HG03520 (cell line): ENCODE measurements around the gene RIC8A.
"Not testable (repeated sequence)": the region's sequence is repeated elsewhere in the genome, so short reads cannot be mapped to it uniquely, and the experiment has no call there.

Experiments
- ATAC-seq: cut with Tn5 transposase; IDR thresholded peaks from one replicate; pipeline ENCODE4 v1.9.1; 2021; ENCODE audit warnings: mild to moderate bottlenecking, moderate library complexity; ENCODE audit not compliant: unreplicated experiment

Gene RIC8A

GRCh38 chr11:207208-207862, at the start of gene RIC8A, which contains the start of gene BET1L:
TSS of gene RIC8A (plus strand) at chr11:207708. CDS start at chr11:208855, 1,147 bp downstream.
TSS of gene BET1L (minus strand) at chr11:207399. CDS start at chr11:207321, 78 bp downstream.
- peak; percentile 76 for ATAC-seq

DNA sequence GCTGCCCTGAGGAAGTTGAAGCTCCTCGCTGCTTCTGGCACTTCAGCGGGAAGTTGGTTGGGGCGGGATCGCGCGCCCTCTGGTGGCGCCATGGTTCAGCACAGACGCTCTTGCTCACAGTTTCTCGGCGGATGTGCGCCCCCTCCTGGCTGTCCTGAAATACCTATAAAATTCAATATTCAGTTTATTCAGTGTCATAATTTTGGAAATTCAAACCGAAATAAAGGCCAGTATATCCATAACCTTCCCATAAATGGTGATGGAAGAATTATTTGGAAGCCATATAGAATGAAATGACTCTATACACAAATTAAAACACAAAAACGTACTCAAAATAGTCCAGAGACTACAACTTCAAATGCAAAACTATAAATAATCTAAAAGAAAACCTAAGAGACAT, 27.3 kb upstream of the RIC8A start:
- not testable (repeated sequence) for ATAC-seq

- not testable (repeated sequence) for ATAC-seq
These were observed 18.2 kb upstream of the RIC8A start for GRCh38 chr11:189200-189783.

- ATAC-seq = peak; percentile 70
These were observed 17.6 kb upstream of the RIC8A start for GRCh38 chr11:189843-190311.

DNA sequence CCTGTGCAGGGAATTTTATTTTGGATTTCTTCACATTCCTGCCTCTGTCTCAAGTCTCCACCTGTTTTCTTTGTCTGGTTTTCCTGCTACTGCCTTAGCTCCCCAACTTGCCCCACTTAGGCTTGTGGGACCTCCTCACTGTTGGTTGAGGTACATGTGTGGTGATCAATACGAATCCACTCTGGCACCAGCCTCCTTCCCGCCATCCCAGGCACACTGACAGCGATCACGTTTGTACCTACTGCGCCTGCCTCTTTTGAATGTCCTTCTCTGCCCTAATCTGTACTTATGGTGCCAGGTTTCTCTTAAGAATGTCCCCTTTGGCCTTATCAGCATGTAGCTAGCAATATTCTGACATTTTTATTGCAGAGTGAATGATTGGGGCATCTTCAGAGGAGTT, 17.0 kb upstream of the RIC8A start:
- not testable (repeated sequence) for ATAC-seq

- peak; percentile 55 for ATAC-seq
These were observed 15.7 kb upstream of the RIC8A start for GRCh38 chr11:191490-192478.

DNA sequence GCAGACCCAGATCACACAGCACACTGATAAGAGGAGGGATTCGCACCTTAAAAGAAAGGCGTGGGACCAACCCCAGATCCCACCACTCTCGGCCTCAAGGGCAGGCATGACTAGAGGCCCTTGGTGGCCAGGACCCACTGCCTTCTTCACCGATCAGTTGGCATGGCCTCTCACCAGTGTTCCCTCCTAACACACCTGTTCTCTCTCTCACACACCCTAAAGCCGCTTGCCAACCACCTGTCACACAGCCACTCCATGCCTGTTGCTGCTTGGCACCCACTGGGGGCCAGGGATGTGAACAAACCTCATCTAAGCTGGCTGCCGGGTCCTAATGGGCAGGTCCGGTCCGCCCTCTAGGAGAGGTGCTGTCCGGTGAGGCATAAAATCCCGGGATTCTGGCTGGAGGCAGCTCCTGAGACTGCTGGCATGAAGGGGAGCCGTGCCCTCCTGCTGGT, 14.8 kb upstream of the RIC8A start, which contains the start of gene SCGB1C1:
TSS of gene SCGB1C1 (plus strand) at position 405 of the 455 bp plus-strand sequence. CDS start at position 427, 22 bp downstream.
- ATAC-seq = not testable (repeated sequence)

DNA sequence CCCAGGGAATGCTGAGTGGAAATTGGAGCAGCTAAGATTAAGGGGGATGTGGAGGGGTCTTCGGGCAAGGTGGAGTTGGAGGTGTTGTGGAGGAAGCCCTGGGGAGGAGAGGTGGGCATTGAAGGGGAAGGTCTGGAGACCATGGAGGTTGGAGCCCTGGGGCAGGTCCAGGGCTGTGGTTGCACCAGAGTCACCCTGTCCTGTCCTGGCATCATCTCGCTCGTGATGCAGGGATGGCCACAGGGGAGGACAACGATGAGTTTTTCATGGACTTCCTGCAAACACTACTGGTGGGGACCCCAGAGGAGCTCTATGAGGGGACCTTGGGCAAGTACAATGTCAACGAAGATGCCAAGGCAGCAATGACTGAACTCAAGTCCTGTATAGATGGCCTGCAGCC, 14.0 kb upstream of the RIC8A start:
- ATAC-seq = not testable (repeated sequence)

GRCh38 chr11:196786-197731, 10.4 kb upstream of the RIC8A start:
- no peak for ATAC-seq

DNA sequence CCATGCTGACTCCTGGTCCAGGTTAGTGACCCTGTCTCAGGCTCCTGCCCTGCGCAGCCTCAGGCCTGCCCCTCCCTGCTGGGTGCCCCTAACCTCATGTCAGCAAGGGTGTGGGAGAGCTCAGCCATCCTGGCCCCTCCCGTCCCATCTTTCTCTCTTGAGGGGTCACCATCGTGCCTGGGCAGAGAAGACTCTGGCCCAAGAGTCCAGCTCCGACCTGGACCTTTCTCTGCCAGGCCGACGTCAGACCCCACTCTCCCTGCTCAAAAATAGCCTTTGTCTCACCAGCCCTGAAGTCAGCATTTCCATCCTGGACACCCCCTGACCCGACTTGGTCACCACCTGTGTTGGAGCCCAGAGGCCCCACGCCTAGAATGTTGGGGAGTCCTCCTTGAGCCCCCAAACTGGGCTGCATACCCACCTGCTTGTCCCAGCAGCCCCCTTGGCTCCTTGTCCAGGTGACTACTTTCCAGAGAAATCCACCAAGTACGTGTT, 9.7 kb upstream of the RIC8A start:
- no peak for ATAC-seq

DNA sequence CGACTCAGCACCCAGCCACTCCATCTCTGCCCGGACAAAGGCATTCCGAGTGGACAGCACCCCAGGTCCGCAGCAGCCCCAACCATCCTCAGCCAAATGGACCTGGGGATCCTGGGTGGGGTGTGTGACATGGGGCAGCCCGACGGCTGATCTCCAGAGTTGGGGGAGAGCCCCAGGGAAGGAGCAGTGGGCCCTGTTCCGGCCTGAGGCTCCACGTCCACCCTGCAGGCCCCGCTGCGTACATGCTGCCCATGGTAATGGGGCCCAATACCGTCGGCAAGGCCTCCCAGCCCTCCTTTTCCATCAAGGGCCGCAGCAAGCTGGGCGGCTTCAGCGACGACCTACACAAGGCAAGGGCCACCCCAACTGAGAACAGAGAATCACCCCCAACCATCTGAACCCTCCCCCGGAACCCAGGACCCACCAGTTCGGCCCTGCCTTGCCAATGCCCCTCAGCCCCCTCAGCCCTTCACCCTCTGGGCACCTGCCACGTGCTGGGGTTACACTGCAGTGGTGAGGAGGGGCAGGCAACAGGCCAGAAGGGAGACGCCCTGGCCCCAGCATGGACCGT, 9.2 kb upstream of the RIC8A start:
- no peak for ATAC-seq

DNA sequence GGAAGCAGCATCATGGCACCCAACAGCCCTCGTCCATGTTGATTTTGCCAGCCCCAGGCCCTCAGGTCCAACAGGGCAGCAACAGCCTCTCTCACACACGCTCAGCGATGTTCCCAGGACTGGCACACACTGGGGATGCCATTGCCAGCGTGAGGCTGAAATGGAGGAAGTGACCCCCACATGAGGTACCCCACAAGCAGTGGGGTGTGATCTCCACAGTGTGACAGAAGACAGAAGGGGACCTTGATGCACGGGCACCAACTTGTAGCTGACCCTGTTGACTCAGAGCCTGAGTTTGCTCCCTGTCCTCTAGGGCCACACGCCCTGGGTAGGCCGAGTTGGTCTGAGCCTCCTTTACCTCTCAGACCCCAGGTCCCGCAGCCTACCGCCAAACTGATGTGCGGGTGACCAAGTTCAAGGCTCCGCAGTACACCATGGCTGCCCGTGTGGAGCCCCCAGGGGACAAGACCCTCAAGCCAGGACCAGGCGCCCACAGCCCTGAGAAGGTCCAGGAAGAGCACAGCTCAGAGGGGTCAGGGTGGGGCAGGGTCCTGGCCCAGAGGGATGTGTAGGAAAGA, 8.4 kb upstream of the RIC8A start:
- no peak for ATAC-seq

DNA sequence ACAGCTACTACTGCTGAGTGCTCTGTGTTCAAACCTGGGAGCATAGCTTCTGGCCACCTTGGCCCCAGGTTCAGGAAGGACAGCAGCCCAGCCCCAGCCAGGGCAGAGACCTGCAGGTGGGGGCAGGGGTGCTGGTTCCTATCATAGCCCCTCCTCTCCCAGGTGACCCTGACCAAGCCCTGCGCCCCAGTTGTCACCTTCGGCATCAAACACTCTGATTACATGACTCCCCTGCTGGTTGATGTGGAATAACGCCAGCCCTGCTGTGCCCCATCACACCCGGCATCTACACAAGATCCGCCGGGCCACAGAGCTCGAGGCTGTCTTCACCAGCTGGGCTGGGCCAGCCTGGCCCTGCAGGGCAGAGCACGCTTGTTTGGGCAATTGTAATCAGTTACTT, 7.7 kb upstream of the RIC8A start:
- ATAC-seq = no peak

GRCh38 chr11:200224-201003, 7.1 kb upstream of the RIC8A start:
- ATAC-seq = no peak

DNA sequence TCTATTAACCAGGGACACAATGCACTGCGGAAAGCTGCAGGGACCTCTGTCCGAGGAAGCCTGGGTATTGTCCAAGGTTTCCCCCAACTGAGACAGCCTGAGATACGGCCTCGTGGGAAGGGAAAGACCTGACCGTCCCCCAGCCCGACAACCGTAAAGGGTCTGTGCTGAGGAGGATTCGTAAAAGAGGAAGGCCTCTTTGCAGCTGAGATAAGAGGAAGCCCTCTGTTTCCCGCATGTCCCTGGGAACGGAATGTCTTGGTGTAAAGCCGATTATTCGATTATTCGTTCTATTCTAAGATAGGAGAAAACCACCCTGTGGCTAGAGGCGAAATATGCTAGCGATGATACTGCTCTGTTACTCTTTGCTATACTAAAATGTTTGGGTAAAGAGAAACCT, 5.5 kb upstream of the RIC8A start:
- no peak for ATAC-seq

GRCh38 chr11:202490-202889, 5.0 kb upstream of the RIC8A start:
- no peak for ATAC-seq

DNA sequence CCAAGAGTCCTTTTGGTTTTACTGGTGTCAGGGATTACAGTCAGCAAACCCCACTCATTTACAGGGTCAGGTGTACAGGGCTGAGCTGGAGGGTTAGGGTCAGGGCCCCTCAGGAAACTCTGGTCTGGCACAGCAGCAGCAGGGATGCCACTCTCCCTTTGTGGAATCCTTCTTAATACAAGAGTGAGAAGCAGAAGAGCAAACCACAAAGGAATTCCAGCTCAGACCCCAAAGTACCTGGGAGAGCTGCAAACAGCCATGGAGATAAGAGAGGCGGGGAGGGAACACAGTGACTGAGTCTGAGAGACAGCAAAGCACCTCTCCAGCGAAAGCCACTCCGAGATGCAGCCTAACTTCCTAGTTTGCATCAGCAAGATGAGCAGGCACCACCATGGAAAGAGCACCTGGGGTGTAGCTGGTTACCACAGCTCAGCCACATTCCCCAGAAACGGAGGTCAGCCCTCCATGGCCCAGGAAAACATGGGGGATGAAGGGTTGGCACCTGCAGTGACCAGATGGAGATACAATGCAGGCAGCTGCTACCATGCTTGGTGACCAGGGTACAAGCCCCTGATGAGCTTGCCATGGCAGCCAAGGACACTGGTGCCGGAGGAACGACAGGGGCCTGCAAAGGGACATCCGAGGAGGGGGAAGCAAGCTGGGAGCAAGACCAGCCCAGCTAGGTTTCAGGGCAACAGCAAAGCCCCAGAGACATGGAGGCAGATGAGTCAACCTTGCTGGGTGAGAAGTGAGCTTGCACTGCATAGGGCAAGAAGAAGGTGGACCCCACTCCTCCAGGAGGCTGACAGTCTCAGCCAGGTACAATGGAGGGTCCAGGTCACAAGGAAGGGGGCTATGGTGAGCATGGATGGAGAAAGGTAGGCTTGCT, 4.2 kb upstream of the RIC8A start:
- no peak for ATAC-seq
